ENCODE data around the gene PCDHB2.

DNA sequence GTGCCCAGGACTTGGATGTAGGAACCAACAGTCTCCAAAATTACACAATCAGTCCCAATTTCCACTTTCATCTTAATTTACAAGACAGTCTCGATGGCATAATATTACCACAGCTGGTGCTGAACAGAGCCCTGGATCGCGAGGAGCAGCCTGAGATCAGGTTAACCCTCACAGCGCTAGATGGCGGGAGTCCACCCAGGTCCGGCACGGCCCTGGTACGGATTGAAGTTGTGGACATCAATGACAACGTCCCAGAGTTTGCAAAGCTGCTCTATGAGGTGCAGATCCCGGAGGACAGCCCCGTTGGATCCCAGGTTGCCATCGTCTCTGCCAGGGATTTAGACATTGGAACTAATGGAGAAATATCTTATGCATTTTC, 837 bp downstream of the PCDHB2 start:
- no peak for TF ChIP-seq POLR2A (IDR thresholded peaks at IDR 0.05)
- TF ChIP-seq, protein P1, sequence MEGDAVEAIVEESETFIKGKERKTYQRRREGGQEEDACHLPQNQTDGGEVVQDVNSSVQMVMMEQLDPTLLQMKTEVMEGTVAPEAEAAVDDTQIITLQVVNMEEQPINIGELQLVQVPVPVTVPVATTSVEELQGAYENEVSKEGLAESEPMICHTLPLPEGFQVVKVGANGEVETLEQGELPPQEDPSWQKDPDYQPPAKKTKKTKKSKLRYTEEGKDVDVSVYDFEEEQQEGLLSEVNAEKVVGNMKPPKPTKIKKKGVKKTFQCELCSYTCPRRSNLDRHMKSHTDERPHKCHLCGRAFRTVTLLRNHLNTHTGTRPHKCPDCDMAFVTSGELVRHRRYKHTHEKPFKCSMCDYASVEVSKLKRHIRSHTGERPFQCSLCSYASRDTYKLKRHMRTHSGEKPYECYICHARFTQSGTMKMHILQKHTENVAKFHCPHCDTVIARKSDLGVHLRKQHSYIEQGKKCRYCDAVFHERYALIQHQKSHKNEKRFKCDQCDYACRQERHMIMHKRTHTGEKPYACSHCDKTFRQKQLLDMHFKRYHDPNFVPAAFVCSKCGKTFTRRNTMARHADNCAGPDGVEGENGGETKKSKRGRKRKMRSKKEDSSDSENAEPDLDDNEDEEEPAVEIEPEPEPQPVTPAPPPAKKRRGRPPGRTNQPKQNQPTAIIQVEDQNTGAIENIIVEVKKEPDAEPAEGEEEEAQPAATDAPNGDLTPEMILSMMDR (IDR thresholded peaks at IDR 0.05): no peak
